ENCODE data around the gene TDRD1. TPM values are rescaled to one million over a fixed set of nuclear protein-coding genes. Genes with fewer than 3 reads are reported as not detected.

The TDRD1 gene
- total RNA-seq, 2 experiments from 2014 or later, result 0.08 to 0.20 TPM

- Mint-ChIP-seq H3K27ac (no peak overlapping the region), H3K9me3 (no peaks in the 10 kb centered on the region), H3K27me3 (peaks cover 20% of the 10 kb centered on the region), H3K4me1 (no peaks in the 10 kb centered on the region), H3K4me3 (no peak overlapping the region), H3K36me3 (no peaks in the 10 kb centered on the region)
- no peak for DNase-seq
- no peak for ATAC-seq (ENCODE audit: low read depth)
- POLR2A ChIA-PET, result no interaction called here
These were observed 49.0 kb downstream of the TDRD1 start for GRCh38 chr10:114228156-114228555.

- DNase-seq (no peak), ATAC-seq (ENCODE audit: low read depth) (no peak)
- Mint-ChIP-seq H3K4me3 (no peak overlapping the region), H3K27me3 (peaks cover 15% of the 10 kb centered on the region), H3K36me3 (no peaks in the 10 kb centered on the region), H3K4me1 (no peaks in the 10 kb centered on the region), H3K27ac (no peak overlapping the region), H3K9me3 (no peaks in the 10 kb centered on the region)
- POLR2A ChIA-PET, result no interaction called here
These were observed 53.5 kb downstream of the TDRD1 start for GRCh38 chr10:114232561-114233176.

- H3K4me3 Mint-ChIP-seq, result no peak overlapping the region
- peaks cover 23% of the 10 kb centered on the region for H3K27me3 Mint-ChIP-seq
- H3K9me3 Mint-ChIP-seq, result no peaks in the 10 kb centered on the region
- H3K27ac Mint-ChIP-seq, result no peak overlapping the region
- POLR2A ChIA-PET, result no interaction called here
- no peaks in the 10 kb centered on the region for H3K36me3 Mint-ChIP-seq
- ATAC-seq (ENCODE audit: low read depth), result no peak
- H3K4me1 Mint-ChIP-seq, result no peaks in the 10 kb centered on the region
- DNase-seq, result no peak
These were observed 54.3 kb downstream of the TDRD1 start for GRCh38 chr10:114233482-114233881.

DNA sequence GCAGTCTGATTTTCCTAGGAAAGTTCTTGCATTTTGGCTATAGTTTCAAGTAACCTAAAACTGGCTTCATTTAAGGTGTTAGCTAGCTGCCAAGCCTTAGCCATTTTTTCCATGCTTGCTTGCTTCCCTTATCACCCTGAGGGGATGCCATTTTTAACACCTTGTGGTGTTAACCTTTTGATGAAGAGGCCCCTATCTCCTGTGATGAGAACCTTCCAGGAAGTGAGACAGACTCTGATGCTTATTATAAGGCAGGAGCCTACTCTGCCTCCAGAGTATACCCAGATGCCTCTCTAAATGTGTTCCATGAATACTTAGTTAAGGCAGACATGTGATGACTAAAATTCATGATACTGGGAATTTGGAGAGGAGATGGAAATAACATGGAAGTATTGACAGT is 55.0 kb downstream of the TDRD1 start:
- Mint-ChIP-seq H3K27ac (no peak overlapping the region), H3K4me3 (no peak overlapping the region), H3K36me3 (no peaks in the 10 kb centered on the region), H3K9me3 (no peaks in the 10 kb centered on the region), H3K27me3 (peaks cover 29% of the 10 kb centered on the region), H3K4me1 (peaks cover 2% of the 10 kb centered on the region)
- DNase-seq, result no peak
- no peak for ATAC-seq (ENCODE audit: low read depth)
- POLR2A ChIA-PET, result no interaction called here

DNA sequence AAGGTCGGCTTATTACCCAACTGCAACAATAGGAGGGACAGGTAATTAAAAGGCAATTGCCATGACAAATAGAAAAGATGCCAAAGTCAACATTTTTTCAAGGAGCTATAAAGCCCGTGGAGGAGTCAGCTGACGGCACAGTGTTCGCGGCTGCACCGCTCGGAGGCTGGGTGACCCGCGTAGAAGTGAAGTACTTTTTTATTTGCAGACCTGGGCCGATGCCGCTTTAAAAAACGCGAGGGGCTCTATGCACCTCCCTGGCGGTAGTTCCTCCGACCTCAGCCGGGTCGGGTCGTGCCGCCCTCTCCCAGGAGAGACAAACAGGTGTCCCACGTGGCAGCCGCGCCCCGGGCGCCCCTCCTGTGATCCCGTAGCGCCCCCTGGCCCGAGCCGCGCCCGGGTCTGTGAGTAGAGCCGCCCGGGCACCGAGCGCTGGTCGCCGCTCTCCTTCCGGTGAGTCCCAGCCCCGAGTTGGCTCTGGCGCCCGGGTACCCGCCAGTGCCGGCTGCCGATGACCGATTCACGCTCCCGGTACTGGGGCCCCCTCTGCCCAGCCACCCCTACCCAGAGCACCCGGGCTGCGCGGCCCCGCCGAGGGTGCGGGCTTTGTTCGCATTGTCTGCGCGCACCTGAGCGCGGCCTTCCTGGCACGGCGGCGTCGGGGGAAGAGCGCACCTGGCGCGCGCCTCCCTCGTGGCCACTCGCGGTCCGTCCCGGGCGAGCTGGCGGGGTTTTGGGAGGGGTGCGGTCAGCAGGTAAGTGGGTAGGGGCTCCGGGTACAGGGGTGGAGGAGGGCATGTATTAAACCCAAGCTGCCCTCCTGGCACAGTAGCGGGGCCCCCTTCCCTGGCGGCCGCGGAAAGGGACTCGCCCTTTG is 60.2 kb downstream of the TDRD1 start, which contains the start of gene VWA2:
VWA2 (plus strand) TSS at position 138 of the 877 bp plus-strand sequence. CDS start 9,460 bp downstream, outside the sequence.
- DNase-seq, result peak; percentile 59
- H3K27me3 Mint-ChIP-seq, result peaks cover 65% of the 10 kb centered on the region
- H3K4me3 Mint-ChIP-seq, result peak within 1 kb of the TSS; percentile 51
- peak; percentile 63 for ATAC-seq (ENCODE audit: low read depth)
- no peaks in the 10 kb centered on the region for H3K9me3 Mint-ChIP-seq
- POLR2A ChIA-PET, result interaction anchor here (0.7 kb wide), 1 partner anchor 280 kb away, joined by 3 read pairs; no protein-coding TSS in a partner anchor
- peaks cover 2% of the 10 kb centered on the region for H3K4me1 Mint-ChIP-seq
- no peak within 1 kb of the TSS for H3K27ac Mint-ChIP-seq
- no peaks in the 10 kb centered on the region for H3K36me3 Mint-ChIP-seq

DNA sequence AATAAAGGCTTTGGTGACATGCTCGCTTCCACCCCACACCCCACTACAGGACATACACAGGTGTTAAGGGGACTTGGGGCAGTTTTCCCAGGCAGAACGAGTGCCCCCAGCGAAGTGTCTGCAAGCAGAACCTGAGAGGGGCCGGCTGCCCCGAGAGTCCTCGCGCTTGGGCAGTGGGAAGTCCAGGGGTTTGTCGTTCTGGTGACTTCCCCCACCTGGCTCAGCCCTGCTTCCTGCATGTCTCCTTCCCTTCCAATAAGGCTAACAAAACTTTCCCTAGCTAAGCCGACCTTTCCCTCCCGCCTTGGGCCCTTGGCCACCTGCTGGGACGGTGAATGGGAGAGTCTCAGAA is 60.8 kb downstream of the TDRD1 start:
- H3K27ac Mint-ChIP-seq, result no peak overlapping the region
- peaks cover 68% of the 10 kb centered on the region for H3K27me3 Mint-ChIP-seq
- ATAC-seq (ENCODE audit: low read depth) (no peak), DNase-seq (no peak)
- no peak overlapping the region for H3K4me3 Mint-ChIP-seq
- no peaks in the 10 kb centered on the region for H3K36me3 Mint-ChIP-seq
- POLR2A ChIA-PET, result no interaction called here
- no peaks in the 10 kb centered on the region for H3K9me3 Mint-ChIP-seq
- peaks cover 2% of the 10 kb centered on the region for H3K4me1 Mint-ChIP-seq

DNA sequence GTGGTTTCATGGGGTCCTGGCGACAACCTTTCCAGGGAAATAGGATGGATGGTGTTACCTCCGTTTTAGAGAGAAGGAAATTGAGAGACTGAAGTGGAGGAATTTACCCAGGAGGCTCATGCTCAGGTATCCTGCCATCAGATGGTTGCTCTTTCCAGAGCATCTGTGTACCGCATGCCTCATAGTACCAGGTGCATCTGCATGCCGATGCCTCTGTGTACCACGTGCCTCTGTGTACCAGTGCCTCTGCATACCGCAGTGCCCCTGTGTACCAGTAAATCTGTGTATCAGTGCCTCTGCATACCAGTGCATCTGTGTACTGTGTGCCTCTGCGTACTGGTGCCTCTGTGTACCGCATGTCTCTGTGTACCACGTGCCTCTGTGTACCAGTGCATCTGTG is 63.1 kb downstream of the TDRD1 start:
- Mint-ChIP-seq H3K4me1 (peaks cover 2% of the 10 kb centered on the region), H3K4me3 (no peak overlapping the region), H3K27me3 (peaks cover 69% of the 10 kb centered on the region), H3K36me3 (no peaks in the 10 kb centered on the region), H3K27ac (no peak overlapping the region), H3K9me3 (no peaks in the 10 kb centered on the region)
- ATAC-seq (ENCODE audit: low read depth) (no peak), DNase-seq (no peak)
- POLR2A ChIA-PET, result no interaction called here

GRCh38 chr10:114243661-114244060 is 64.5 kb downstream of the TDRD1 start:
- DNase-seq, result no peak
- H3K4me1 Mint-ChIP-seq, result peaks cover 2% of the 10 kb centered on the region
- ATAC-seq (ENCODE audit: low read depth), result no peak
- H3K9me3 Mint-ChIP-seq, result no peaks in the 10 kb centered on the region
- POLR2A ChIA-PET, result no interaction called here
- no peak overlapping the region for H3K4me3 Mint-ChIP-seq
- H3K36me3 Mint-ChIP-seq, result no peaks in the 10 kb centered on the region
- peaks cover 56% of the 10 kb centered on the region for H3K27me3 Mint-ChIP-seq
- no peak overlapping the region for H3K27ac Mint-ChIP-seq

DNA sequence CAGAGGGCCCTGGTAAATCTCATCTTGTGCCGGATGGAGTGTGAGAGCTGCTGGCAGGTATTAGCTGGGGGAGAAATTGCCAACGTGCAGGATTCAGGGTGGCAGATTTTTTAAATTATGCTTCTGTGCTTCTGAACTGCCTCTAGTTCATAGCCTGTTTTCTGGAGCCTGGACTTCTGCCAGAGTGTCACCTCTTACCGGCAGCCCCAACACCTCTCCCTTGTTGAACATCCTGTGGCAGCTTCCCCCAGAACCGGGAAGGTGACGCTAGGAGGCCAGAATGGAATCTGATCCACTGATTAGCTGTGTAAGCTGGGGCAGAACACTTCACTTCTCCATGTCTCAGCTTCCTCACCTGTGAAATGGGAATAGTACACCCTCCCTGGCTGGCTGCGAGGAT is 65.0 kb downstream of the TDRD1 start:
- Mint-ChIP-seq H3K36me3 (no peaks in the 10 kb centered on the region), H3K4me3 (no peak overlapping the region), H3K9me3 (no peaks in the 10 kb centered on the region), H3K4me1 (no peaks in the 10 kb centered on the region), H3K27ac (no peak overlapping the region), H3K27me3 (peaks cover 51% of the 10 kb centered on the region)
- POLR2A ChIA-PET, result no interaction called here
- DNase-seq (no peak), ATAC-seq (ENCODE audit: low read depth) (no peak)

- Mint-ChIP-seq H3K27ac (no peak overlapping the region), H3K4me3 (no peak overlapping the region), H3K36me3 (no peaks in the 10 kb centered on the region), H3K27me3 (peaks cover 43% of the 10 kb centered on the region), H3K9me3 (no peaks in the 10 kb centered on the region), H3K4me1 (no peaks in the 10 kb centered on the region)
- POLR2A ChIA-PET, result no interaction called here
- ATAC-seq (ENCODE audit: low read depth) (no peak), DNase-seq (no peak)
These were observed 66.1 kb downstream of the TDRD1 start for GRCh38 chr10:114245121-114245791.

GRCh38 chr10:114246679-114247305 is 67.6 kb downstream of the TDRD1 start:
- DNase-seq, result no peak
- no peak for ATAC-seq (ENCODE audit: low read depth)
- no peak overlapping the region for H3K4me3 Mint-ChIP-seq
- no peaks in the 10 kb centered on the region for H3K9me3 Mint-ChIP-seq
- H3K4me1 Mint-ChIP-seq, result no peaks in the 10 kb centered on the region
- H3K27me3 Mint-ChIP-seq, result peaks cover 33% of the 10 kb centered on the region
- POLR2A ChIA-PET, result no interaction called here
- H3K36me3 Mint-ChIP-seq, result no peaks in the 10 kb centered on the region
- H3K27ac Mint-ChIP-seq, result no peak overlapping the region

DNA sequence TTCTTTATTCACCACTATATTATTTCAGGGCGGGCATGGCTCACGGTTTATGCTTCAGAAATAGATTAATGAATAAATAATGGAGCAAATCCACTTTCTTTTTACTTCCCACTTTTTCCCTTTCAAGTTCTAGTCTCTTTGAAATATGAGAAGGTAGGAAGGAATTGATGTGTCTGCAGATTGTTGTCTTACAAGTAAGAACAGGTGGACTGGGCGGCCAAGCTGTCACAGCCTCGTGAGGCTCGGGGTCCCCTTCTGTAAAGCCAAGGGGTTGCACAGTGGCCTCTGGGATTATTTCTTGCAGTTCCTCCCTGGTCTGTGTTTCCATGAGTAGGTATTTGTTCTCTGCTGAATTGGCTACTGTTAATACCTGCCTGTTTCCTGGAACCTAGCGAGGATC is 71.1 kb downstream of the TDRD1 start:
- POLR2A ChIA-PET, result no interaction called here
- DNase-seq (no peak), ATAC-seq (ENCODE audit: low read depth) (no peak)
- H3K4me1 Mint-ChIP-seq, result no peaks in the 10 kb centered on the region
- peaks cover 11% of the 10 kb centered on the region for H3K27me3 Mint-ChIP-seq
- peaks cover 3% of the 10 kb centered on the region for H3K9me3 Mint-ChIP-seq
- no peak overlapping the region for H3K27ac Mint-ChIP-seq
- no peaks in the 10 kb centered on the region for H3K36me3 Mint-ChIP-seq
- H3K4me3 Mint-ChIP-seq, result no peak overlapping the region

- peaks cover 3% of the 10 kb centered on the region for H3K9me3 Mint-ChIP-seq
- POLR2A ChIA-PET, result no interaction called here
- H3K4me3 Mint-ChIP-seq, result no peak overlapping the region
These were observed 71.6 kb downstream of the TDRD1 start for GRCh38 chr10:114250716-114251115.

More at GRCh38 chr10:114250716-114251115, 71.6 kb downstream of the TDRD1 start:
- Mint-ChIP-seq H3K27ac (no peak overlapping the region), H3K27me3 (peaks cover 8% of the 10 kb centered on the region), H3K4me1 (no peaks in the 10 kb centered on the region), H3K36me3 (no peaks in the 10 kb centered on the region)
- DNase-seq (no peak), ATAC-seq (ENCODE audit: low read depth) (no peak)

All from activated naive CD8-positive, alpha-beta T cell treated with anti-CD3 and anti-CD28 coated beads, Interleukin-2, amount 10 ng/mL, durations not matched to agents 7 days and 5 days (primary cell).